H9 (cell line): ENCODE measurements around the gene FANCE. TPM values are rescaled to one million over a fixed set of nuclear protein-coding genes. Genes with fewer than 3 reads are reported as not detected.
A peak's percentile ranks its signal among the peaks of the same experiment; 100 is the strongest.

ENCODE experiments used
- DNase-seq: peaks from one replicate; pipeline ENCODE4 v3.0.0-alpha.2; 2017
- H2AFZ ChIP-seq: one replicate; pipeline ENCODE4 v1.6.1; 2013; ENCODE audit warnings: mild to moderate bottlenecking, low read length, control low read depth, moderate library complexity
- H2AK5ac ChIP-seq: 2 replicates; pipeline ENCODE4 v1.6.1; 2013; ENCODE audit warnings: low read length, control low read depth, mixed read lengths; ENCODE audit not compliant: insufficient read length
- H2BK120ac ChIP-seq: one replicate; pipeline ENCODE4 v1.6.1; 2013; ENCODE audit warnings: low read depth, mild to moderate bottlenecking, low read length, control low read depth, inconsistent platforms; ENCODE audit not compliant: poor library complexity, severe bottlenecking
- H2BK12ac ChIP-seq: 2 replicates; pipeline ENCODE4 v1.6.1; 2013; ENCODE audit warnings: low read length, control low read depth, mixed read lengths, low read depth; ENCODE audit not compliant: insufficient read length
- H2BK15ac ChIP-seq: 2 replicates; pipeline ENCODE4 v1.6.1; 2013; ENCODE audit warnings: low read depth, low read length, control low read depth
- H2BK20ac ChIP-seq: one replicate; pipeline ENCODE4 v1.6.1; 2013; ENCODE audit warnings: low read depth, mild to moderate bottlenecking, low read length, control low read depth, inconsistent platforms; ENCODE audit not compliant: poor library complexity, severe bottlenecking
- H2BK5ac ChIP-seq: 2 replicates; pipeline ENCODE4 v1.6.1; 2013; ENCODE audit warnings: low read length, control low read depth, mixed read lengths; ENCODE audit not compliant: insufficient read length
- H3K14ac ChIP-seq: 2 replicates; pipeline ENCODE4 v1.6.1; 2013; ENCODE audit warnings: low read length, control low read depth; ENCODE audit not compliant: insufficient read depth
- H3K18ac ChIP-seq: 2 replicates; pipeline ENCODE4 v1.6.1; 2013; ENCODE audit warnings: low read depth, mild to moderate bottlenecking, mixed read lengths, low read length, control low read depth; ENCODE audit not compliant: insufficient read length
- H3K23ac ChIP-seq: 2 replicates; pipeline ENCODE4 v1.6.1; 2013; ENCODE audit warnings: low read length, control low read depth, mixed read lengths, low read depth; ENCODE audit not compliant: insufficient read length
- H3K23me2 ChIP-seq: 2 replicates; pipeline ENCODE4 v1.6.1; 2013; ENCODE audit warnings: low read depth, mild to moderate bottlenecking, mixed read lengths, low read length, control low read depth; ENCODE audit not compliant: insufficient read length, poor library complexity, severe bottlenecking
- H3K27ac ChIP-seq: 2 replicates; pipeline ENCODE4 v1.5.1; 2013; ENCODE audit warnings: low read length, control low read depth, mixed read lengths, low read depth; ENCODE audit not compliant: insufficient read length
- H3K27me3 ChIP-seq: 2 replicates; pipeline ENCODE4 v1.6.1; 2013; ENCODE audit warnings: low read length, control low read depth, inconsistent platforms; ENCODE audit not compliant: insufficient read depth
- H3K4ac ChIP-seq: 2 replicates; pipeline ENCODE4 v1.6.1; 2013; ENCODE audit warnings: low read depth, mild to moderate bottlenecking, control low read depth, inconsistent platforms, low read length, moderate library complexity
- H3K4me1 ChIP-seq: 2 replicates; pipeline ENCODE4 v1.6.1; 2013; ENCODE audit warnings: low read length, control low read depth, inconsistent platforms; ENCODE audit not compliant: insufficient read depth
- H3K4me2 ChIP-seq: 2 replicates; pipeline ENCODE4 v1.6.1; 2013; ENCODE audit warnings: low read length, control low read depth, mixed read lengths; ENCODE audit not compliant: insufficient read length, insufficient read depth
- H3K56ac ChIP-seq: 2 replicates; pipeline ENCODE4 v1.6.1; 2013; ENCODE audit warnings: low read depth, mild to moderate bottlenecking, mixed read lengths, low read length, control low read depth; ENCODE audit not compliant: insufficient read length
- H3K79me1 ChIP-seq: 2 replicates; pipeline ENCODE4 v1.6.1; 2013; ENCODE audit warnings: low read depth, mild to moderate bottlenecking, moderate library complexity, low read length, control low read depth, inconsistent platforms; ENCODE audit not compliant: insufficient read depth, poor library complexity, severe bottlenecking
- H3K79me2 ChIP-seq: 2 replicates; pipeline ENCODE4 v1.6.1; 2013; ENCODE audit warnings: low read length, control low read depth, inconsistent platforms; ENCODE audit not compliant: insufficient read depth
- H3K9ac ChIP-seq: 2 replicates; pipeline ENCODE4 v1.6.1; 2013; ENCODE audit warnings: low read length, control low read depth, mixed read lengths; ENCODE audit not compliant: insufficient read length; ENCODE audit errors: extremely low read depth
- H3K9me3 ChIP-seq: one replicate; pipeline ENCODE4 v1.6.1; 2013; ENCODE audit warnings: low read depth, low read length, inconsistent platforms; ENCODE audit not compliant: control insufficient read depth
- H3T11ph ChIP-seq: one replicate; pipeline ENCODE4 v1.6.1; 2013; ENCODE audit warnings: mild to moderate bottlenecking, low read length, control low read depth, inconsistent platforms
- H4K20me1 ChIP-seq: one replicate; pipeline ENCODE4 v1.6.1; 2013; ENCODE audit not compliant: control insufficient read depth, insufficient read length, insufficient read depth
- H4K5ac ChIP-seq: 2 replicates; pipeline ENCODE4 v1.6.1; 2013; ENCODE audit warnings: low read depth, mild to moderate bottlenecking, mixed read lengths, low read length, control low read depth; ENCODE audit not compliant: insufficient read length
- H4K8ac ChIP-seq: replicated peaks from 2 replicates; pipeline ENCODE4 v1.6.1; 2013; ENCODE audit warnings: low read length, control low read depth, mixed read lengths, low read depth; ENCODE audit not compliant: insufficient read length
- H4K91ac ChIP-seq: 2 replicates; pipeline ENCODE4 v1.6.1; 2013; ENCODE audit warnings: low read depth, mild to moderate bottlenecking, moderate library complexity, mixed read lengths, low read length, control low read depth; ENCODE audit not compliant: insufficient read length
- H3K27ac Mint-ChIP-seq, 3 experiments: 2 replicates in 2 of 3; 3 replicates in 1 of 3; pipeline ENCODE4 v1.8.0; 2020 to 2021; ENCODE audit warnings: mixed read lengths in 3 of 3, mild to moderate bottlenecking in 1 of 3, moderate library complexity in 1 of 3
- H3K27me3 Mint-ChIP-seq: 2 replicates; pipeline ENCODE4 v1.8.0; 2021; ENCODE audit warnings: low read depth, mild to moderate bottlenecking, moderate library complexity, mixed read lengths
- H3K36me3 Mint-ChIP-seq, 3 experiments: 2 replicates in 2 of 3; 3 replicates in 1 of 3; pipeline ENCODE4 v1.8.0; 2020 to 2021; ENCODE audit warnings: low read depth in 3 of 3, mixed read lengths in 3 of 3; ENCODE audit not compliant: insufficient read depth in 1 of 3
- H3K4me1 Mint-ChIP-seq, 2 experiments: 2 replicates each; pipeline ENCODE4 v1.8.0; 2020; ENCODE audit warnings: mixed read lengths in 2 of 2
- H3K4me3 Mint-ChIP-seq, 2 experiments: 2 replicates in 1 of 2; 3 replicates in 1 of 2; pipeline ENCODE4 v1.8.0; 2020 to 2021; ENCODE audit warnings: mild to moderate bottlenecking in 2 of 2, mixed read lengths in 2 of 2, moderate library complexity in 1 of 2
- H3K9me3 Mint-ChIP-seq, 2 experiments: 2 replicates in 1 of 2; 3 replicates in 1 of 2; pipeline ENCODE4 v1.8.0; 2020; ENCODE audit warnings: mild to moderate bottlenecking in 2 of 2, mixed read lengths in 2 of 2, moderate library complexity in 1 of 2
- CTCF ChIP-seq: fragments of 200-600 bp; sonication (generic); conservative IDR thresholded peaks from 3 replicates; pipeline ENCODE4 v1.8.0; 2021; ENCODE audit warnings: antibody characterized with exemption, mild to moderate bottlenecking
- WGBS: extraction: QIAGEN DNeasy Blood & Tissue Kit; methylation state at CpG from one replicate; pipeline ENCODE4 v1.1.7; 2013; ENCODE audit warnings: missing lambda C conversion rate, low lambda C conversion rate, mixed read lengths; ENCODE audit not compliant: insufficient read length; ENCODE audit errors: extremely low coverage; 5-methylcytosine and 5-hydroxymethylcytosine counted together
- total RNA-seq: library from RNA; stranded (reverse); gene quantifications from 2 replicates; pipeline ENCODE4 v1.2.1, GENCODE V29; 2021

Gene FANCE
- total RNA-seq, 1 experiment from 2014 or later = 8.4 TPM

- no peak overlapping the region for H3K27ac ChIP-seq
- WGBS = no CpG with 5 or more reads among the region's 3 CpGs
- H2BK15ac ChIP-seq = no peak overlapping the region
- no peak overlapping the region for H3K4me2 ChIP-seq
- no peak overlapping the region for H4K8ac ChIP-seq
- peaks cover 13% of the 10 kb centered on the region for H3K23me2 ChIP-seq
- H2AK5ac ChIP-seq = no peak overlapping the region
- peak overlapping the region in 2 of 3 experiments; percentile 34 to 84; a peak in 4 of 7 replicates for H3K27ac Mint-ChIP-seq
- no peak overlapping the region for H2BK20ac ChIP-seq
- no peak overlapping the region for H3K4ac ChIP-seq
- no peaks in the 10 kb centered on the region for H3K79me2 ChIP-seq
- H3T11ph ChIP-seq = no peak overlapping the region
- H4K91ac ChIP-seq = no peak overlapping the region
- no peaks in the 10 kb centered on the region; a peak in 1 of 5 replicates for H3K9me3 Mint-ChIP-seq
- no peak for DNase-seq
- no peak overlapping the region for H2BK5ac ChIP-seq
- H3K9me3 ChIP-seq = no peaks in the 10 kb centered on the region
- H3K18ac ChIP-seq = no peak overlapping the region
- no peaks in the 10 kb centered on the region for H4K20me1 ChIP-seq
- H3K4me3 Mint-ChIP-seq = no peak overlapping the region; a peak in 1 of 5 replicates
- peaks cover 11% of the 10 kb centered on the region; the same call in 1 of the 2 replicates for H3K4me1 ChIP-seq
- no peak overlapping the region for H2BK12ac ChIP-seq
- no peaks in the 10 kb centered on the region; the same call in none of the 2 replicates for H3K27me3 Mint-ChIP-seq
- H3K14ac ChIP-seq = no peak overlapping the region
- H3K36me3 Mint-ChIP-seq = peaks cover 3 to 34% (median 16%) of the 10 kb centered on the region in 3 experiments; a peak in 6 of 7 replicates
- no peak overlapping the region for H4K5ac ChIP-seq
- H3K9ac ChIP-seq = no peak overlapping the region
- no peaks in the 10 kb centered on the region for H3K27me3 ChIP-seq
- H3K56ac ChIP-seq = no peak overlapping the region
- H3K23ac ChIP-seq = no peak overlapping the region
- no peak for TF ChIP-seq CTCF
- peaks cover 34 to 37% of the 10 kb centered on the region in 2 experiments for H3K4me1 Mint-ChIP-seq
- no peak overlapping the region for H2AFZ ChIP-seq
- no peaks in the 10 kb centered on the region for H3K79me1 ChIP-seq
- no peak overlapping the region for H2BK120ac ChIP-seq
Observed at GRCh38 chr6:35483490-35483889, 31.4 kb downstream of the FANCE start.
